Ishikawa (cell line): Measurements from ENCODE around the gene ATP9A.

ENCODE experiments used
- CREB1 ChIP-seq: IDR thresholded peaks from 2 replicates; pipeline ENCODE4 v1.6.1; 2012; ENCODE audit warnings: low read depth
- EGR1 ChIP-seq: IDR thresholded peaks from 2 replicates; pipeline ENCODE4 v1.6.1; 2012
- EP300 ChIP-seq: IDR thresholded peaks from 2 replicates; pipeline ENCODE4 v1.6.1; 2012; ENCODE audit warnings: borderline replicate concordance
- MAX ChIP-seq: IDR thresholded peaks from 2 replicates; pipeline ENCODE4 v1.6.1; 2012
- NFIC ChIP-seq: IDR thresholded peaks from 2 replicates; pipeline ENCODE4 v1.6.1; 2012
- RAD21 ChIP-seq: IDR thresholded peaks from 2 replicates; pipeline ENCODE4 v1.6.1; 2012; ENCODE audit warnings: low read depth
- TAF1 ChIP-seq: IDR thresholded peaks from 2 replicates; pipeline ENCODE4 v1.6.1; 2012; ENCODE audit warnings: low read depth, mild to moderate bottlenecking
- TEAD4 ChIP-seq: IDR thresholded peaks from 2 replicates; pipeline ENCODE4 v1.6.1; 2012
- YY1 ChIP-seq: IDR thresholded peaks from 2 replicates; pipeline ENCODE4 v1.6.1; 2012; ENCODE audit warnings: low read depth

GRCh38 chr20:51802170-51802751 lies 34.1 kb upstream of the ATP9A start, which contains the start of gene SALL4:
- no peak for TF ChIP-seq EP300
- TF ChIP-seq CREB1, result no peak
- TF ChIP-seq YY1, result no peak
- TF ChIP-seq EGR1, result no peak
- no peak for TF ChIP-seq MAX
- TF ChIP-seq RAD21, result no peak
- no peak for TF ChIP-seq TEAD4
- TF ChIP-seq NFIC, result no peak
- TF ChIP-seq TAF1, result no peak
